Mononuclear cell (primary cell): ENCODE data around the gene GADL1. TPM values are rescaled to one million over a fixed set of nuclear protein-coding genes. Genes with fewer than 3 reads are reported as not detected.

Source experiments
- H3K27me3 ChIP-seq: 2 replicates; pipeline ENCODE4 v1.6.0; 2011; ENCODE audit warnings: low read length, control low read depth; ENCODE audit not compliant: insufficient read depth
- H3K4me1 ChIP-seq: 2 replicates; pipeline ENCODE4 v1.5.1; 2011; ENCODE audit warnings: mild to moderate bottlenecking, low read length, control low read depth; ENCODE audit not compliant: insufficient read depth
- H3K4me3 ChIP-seq: 2 replicates; pipeline ENCODE4 v1.5.1; 2011; ENCODE audit warnings: mild to moderate bottlenecking, low read length, moderate library complexity
- H3K9me3 ChIP-seq: 2 replicates; pipeline ENCODE4 v1.5.1; 2011; ENCODE audit warnings: low read depth, mild to moderate bottlenecking, control low read depth, low read length
- total RNA-seq: library from RNA; depleted of rRNA; stranded (reverse); fragments of >200 nt; gene quantifications from one replicate; pipeline ENCODE4 v1.2.3, GENCODE V29; 2012

The GADL1 gene
- total RNA-seq, 1 donor: 0.94 TPM

DNA sequence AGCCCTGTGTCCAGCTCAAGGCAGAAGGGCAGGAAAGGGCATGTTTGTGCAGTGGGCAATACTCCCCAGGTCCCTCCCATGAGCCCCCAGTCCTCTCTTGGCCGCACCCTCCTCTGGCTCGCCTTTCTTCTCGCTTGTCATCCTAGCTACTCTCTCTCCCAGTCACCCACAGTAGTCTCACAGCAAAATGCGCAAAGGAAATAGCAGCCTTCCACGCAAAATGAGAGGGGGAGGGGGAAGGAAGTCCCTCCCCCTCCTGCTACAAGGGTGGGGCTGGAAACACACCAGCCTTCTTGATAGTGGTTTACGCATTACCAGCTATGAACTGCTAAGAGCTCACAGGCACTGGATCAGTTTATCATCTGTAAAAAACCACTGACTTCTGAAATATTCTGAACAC is 83.8 kb downstream of the GADL1 start:
- Histone ChIP-seq H3K27me3 (no peaks in the 10 kb centered on the region), H3K4me1 (no peaks in the 10 kb centered on the region), H3K9me3 (no peaks in the 10 kb centered on the region), H3K4me3 (no peak overlapping the region)

- no peaks in the 10 kb centered on the region for H3K4me1 ChIP-seq
- no peak overlapping the region for H3K4me3 ChIP-seq
- H3K9me3 ChIP-seq: no peaks in the 10 kb centered on the region
- no peaks in the 10 kb centered on the region for H3K27me3 ChIP-seq
Measured at GRCh38 chr3:30805695-30806094, 88.8 kb downstream of the GADL1 start.

GRCh38 chr3:30804984-30805383 is 89.5 kb downstream of the GADL1 start:
- Histone ChIP-seq H3K4me3 (no peak overlapping the region), H3K9me3 (no peaks in the 10 kb centered on the region), H3K27me3 (no peaks in the 10 kb centered on the region), H3K4me1 (no peaks in the 10 kb centered on the region)

- Histone ChIP-seq H3K4me1 (no peaks in the 10 kb centered on the region), H3K4me3 (no peak overlapping the region), H3K9me3 (no peaks in the 10 kb centered on the region), H3K27me3 (no peaks in the 10 kb centered on the region)
Measured at GRCh38 chr3:30795176-30795575, 99.3 kb downstream of the GADL1 start.

- Histone ChIP-seq H3K4me1 (no peaks in the 10 kb centered on the region), H3K9me3 (no peaks in the 10 kb centered on the region), H3K4me3 (no peak overlapping the region), H3K27me3 (no peaks in the 10 kb centered on the region)
Measured at GRCh38 chr3:30793740-30794139, 100.7 kb downstream of the GADL1 start.

DNA sequence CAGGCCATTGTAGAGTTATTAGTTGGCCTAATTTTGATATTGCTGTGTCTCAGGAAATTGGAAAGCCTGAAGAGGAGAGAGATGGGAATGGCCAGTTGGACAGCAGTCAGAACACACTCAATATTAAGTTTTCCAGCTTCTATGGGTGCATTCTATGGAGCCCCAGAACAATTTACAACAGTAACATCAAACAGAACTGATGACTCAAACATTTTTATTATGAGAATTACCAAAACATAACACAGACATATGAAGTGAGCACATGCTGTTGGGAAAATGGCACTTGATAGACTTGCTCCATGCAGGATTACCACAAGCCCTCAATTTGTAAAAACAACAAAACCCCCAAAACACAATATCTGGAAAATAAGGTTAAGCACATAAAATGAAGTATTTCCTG is 104.3 kb downstream of the GADL1 start:
- Histone ChIP-seq H3K4me1 (no peaks in the 10 kb centered on the region), H3K4me3 (no peak overlapping the region), H3K9me3 (no peaks in the 10 kb centered on the region), H3K27me3 (no peaks in the 10 kb centered on the region)

DNA sequence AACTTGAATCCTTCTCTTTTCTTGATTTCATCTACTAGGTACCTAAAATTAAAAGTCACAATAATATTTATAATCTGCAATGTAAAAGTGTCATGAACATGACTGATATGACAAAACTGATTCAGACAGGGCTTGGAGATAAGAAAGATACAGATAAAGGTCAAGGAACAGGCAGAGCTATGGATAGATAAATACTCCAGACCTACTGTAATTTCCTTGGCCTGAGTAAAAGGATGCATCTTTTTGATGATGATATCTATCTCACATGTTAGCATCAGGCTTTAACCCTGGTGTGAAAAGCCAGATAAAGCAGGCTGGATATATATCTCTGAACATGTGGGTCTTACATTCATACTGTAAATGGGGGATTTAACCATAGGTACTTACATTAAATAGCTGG is 108.1 kb downstream of the GADL1 start:
- Histone ChIP-seq H3K4me3 (no peak overlapping the region), H3K4me1 (no peaks in the 10 kb centered on the region), H3K9me3 (no peaks in the 10 kb centered on the region), H3K27me3 (no peaks in the 10 kb centered on the region)

DNA sequence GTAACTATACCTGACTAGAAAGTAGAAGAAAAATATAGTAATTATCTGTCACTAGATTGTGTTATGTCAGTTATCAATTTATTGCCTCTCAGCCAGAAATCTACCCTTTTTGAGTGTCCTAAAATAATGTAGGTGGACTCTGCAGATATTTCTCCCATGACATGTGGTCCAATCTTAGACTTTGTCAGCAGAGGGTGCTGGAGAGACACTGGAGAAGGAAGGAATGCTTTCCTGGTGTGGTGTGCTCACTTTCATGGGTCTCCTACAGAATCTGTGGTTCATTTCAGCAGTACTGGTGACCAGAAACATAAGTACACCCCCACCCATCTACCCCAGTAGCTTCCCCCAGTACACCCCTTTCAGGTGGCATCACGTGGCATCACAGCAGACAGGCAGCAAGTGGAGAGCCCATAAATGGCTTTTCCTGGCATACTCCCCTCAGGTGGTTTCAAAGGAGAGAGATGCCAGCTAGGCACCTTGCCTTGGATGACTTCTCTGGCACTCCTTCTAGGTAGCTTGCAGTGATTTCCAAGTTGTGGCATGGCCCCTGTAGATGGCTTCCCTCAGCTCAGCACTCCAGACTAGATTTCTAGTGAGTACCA is 114.7 kb downstream of the GADL1 start:
- Histone ChIP-seq H3K9me3 (no peaks in the 10 kb centered on the region), H3K4me3 (no peak overlapping the region), H3K4me1 (no peaks in the 10 kb centered on the region), H3K27me3 (no peaks in the 10 kb centered on the region)

- no peak overlapping the region for H3K4me3 ChIP-seq
- H3K4me1 ChIP-seq: no peaks in the 10 kb centered on the region
- H3K9me3 ChIP-seq: no peaks in the 10 kb centered on the region
- no peaks in the 10 kb centered on the region for H3K27me3 ChIP-seq
Measured at GRCh38 chr3:30778933-30779332, 115.5 kb downstream of the GADL1 start.

- H3K4me3 ChIP-seq: no peak overlapping the region
- no peaks in the 10 kb centered on the region for H3K27me3 ChIP-seq
- no peaks in the 10 kb centered on the region for H3K4me1 ChIP-seq
- H3K9me3 ChIP-seq: no peaks in the 10 kb centered on the region
Measured at GRCh38 chr3:30777426-30778113, 116.9 kb downstream of the GADL1 start.

DNA sequence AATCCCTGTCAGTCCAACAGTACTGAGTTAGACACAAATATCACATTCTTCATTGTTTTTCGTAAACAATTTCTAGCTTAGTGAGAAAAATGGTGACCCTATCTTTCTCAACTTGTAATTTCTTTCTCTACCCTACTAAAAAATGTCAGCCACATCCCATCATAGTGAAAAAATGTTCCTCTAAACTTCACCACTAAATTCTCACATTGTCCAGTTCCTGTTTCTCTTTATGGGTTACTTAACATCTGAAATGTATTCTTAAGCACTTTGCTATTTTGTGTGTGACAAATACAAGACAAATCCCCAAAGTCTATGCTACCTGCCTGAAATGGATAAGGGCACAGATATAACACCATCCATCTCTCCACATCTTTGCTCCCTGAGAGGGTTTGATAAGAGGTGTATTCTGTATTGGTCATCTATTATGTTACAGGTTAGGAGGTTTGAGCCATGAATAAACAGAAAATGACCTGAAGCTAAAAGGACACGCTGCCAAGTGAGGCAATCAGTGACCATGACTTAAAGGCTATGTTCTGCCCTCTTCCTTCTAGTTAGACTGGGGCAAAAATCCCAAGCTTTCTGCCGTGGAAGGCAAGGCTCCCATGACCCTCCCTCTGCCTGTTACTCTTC is 118.2 kb downstream of the GADL1 start:
- H3K4me1 ChIP-seq: no peaks in the 10 kb centered on the region
- no peak overlapping the region for H3K4me3 ChIP-seq

GRCh38 chr3:30775040-30775439 is 119.4 kb downstream of the GADL1 start:
- Histone ChIP-seq H3K4me1 (no peaks in the 10 kb centered on the region), H3K27me3 (no peaks in the 10 kb centered on the region), H3K4me3 (no peak overlapping the region), H3K9me3 (no peaks in the 10 kb centered on the region)

More for the DNA sequence above, 118.2 kb downstream of the GADL1 start:
- Histone ChIP-seq H3K9me3 (no peaks in the 10 kb centered on the region), H3K27me3 (no peaks in the 10 kb centered on the region)

GRCh38 chr3:30774062-30774461 is 120.4 kb downstream of the GADL1 start:
- Histone ChIP-seq H3K4me3 (no peak overlapping the region), H3K4me1 (no peaks in the 10 kb centered on the region), H3K9me3 (no peaks in the 10 kb centered on the region), H3K27me3 (no peaks in the 10 kb centered on the region)

- no peak overlapping the region for H3K4me3 ChIP-seq
- H3K9me3 ChIP-seq: no peaks in the 10 kb centered on the region
- peaks cover 5% of the 10 kb centered on the region for H3K4me1 ChIP-seq
- no peaks in the 10 kb centered on the region for H3K27me3 ChIP-seq
Measured at GRCh38 chr3:30770387-30770786, 124.1 kb downstream of the GADL1 start.

DNA sequence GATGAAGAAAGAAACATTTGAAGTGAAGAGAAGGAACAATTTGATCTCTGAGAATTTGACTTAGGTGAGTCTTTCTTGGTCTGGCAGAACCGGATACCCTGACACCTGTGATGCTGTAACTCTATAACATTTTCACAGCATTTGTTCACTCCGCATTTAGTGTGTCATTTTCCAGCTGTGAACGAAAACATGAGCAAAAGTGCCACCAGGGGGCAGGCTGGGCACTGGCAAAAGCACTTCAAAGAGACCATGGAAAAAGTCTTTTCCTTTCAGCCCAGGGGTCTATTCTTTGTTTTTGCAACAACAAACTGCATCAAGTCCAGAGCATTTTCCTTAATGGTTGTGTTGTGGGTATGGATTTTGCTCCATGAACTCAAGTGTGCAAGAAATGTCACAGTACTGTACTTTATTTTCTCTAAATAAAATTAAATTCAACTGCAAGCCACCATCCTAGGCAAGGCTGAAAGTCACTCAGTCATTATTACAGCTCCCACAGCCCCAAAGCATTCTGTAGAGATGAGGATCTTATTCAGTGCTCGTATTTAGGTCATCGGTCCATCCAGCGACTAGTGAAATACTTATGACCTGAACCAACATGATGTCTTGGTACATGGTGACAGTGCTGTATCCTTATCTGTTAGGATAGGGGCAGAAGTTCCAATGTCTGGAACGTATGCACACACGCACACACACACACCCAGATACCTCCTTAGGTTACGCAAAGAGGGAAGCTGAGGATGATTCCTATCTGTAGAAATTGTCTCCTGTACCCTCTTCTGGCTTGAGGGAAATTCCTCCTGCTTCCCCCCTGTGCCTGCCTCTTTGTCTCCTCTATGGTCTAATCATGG is 125.5 kb downstream of the GADL1 start:
- Histone ChIP-seq H3K4me3 (no peak overlapping the region), H3K27me3 (no peaks in the 10 kb centered on the region), H3K4me1 (peaks cover 16% of the 10 kb centered on the region), H3K9me3 (no peaks in the 10 kb centered on the region)
